ENCODE measurements around the gene CFP.

CFP gene

GRCh38 chrX:47637546-47638195 is 7.9 kb upstream of the CFP start:
- DNase-seq: peak; percentile 25 to 61

- no peak for DNase-seq
These were observed 5.3 kb upstream of the CFP start for GRCh38 chrX:47634871-47635575.

GRCh38 chrX:47633689-47634590 is 4.2 kb upstream of the CFP start:
- peak in 1 of 2 donors; percentile 2 for DNase-seq

GRCh38 chrX:47632666-47633065 is 2.9 kb upstream of the CFP start:
- DNase-seq: no peak

- no peak for DNase-seq
These were observed 1.9 kb upstream of the CFP start for GRCh38 chrX:47631676-47632075.

GRCh38 chrX:47628982-47629381 is 748 bp downstream of the CFP start:
- no peak for DNase-seq

- DNase-seq: no peak
These were observed 4.4 kb downstream of the CFP start for GRCh38 chrX:47625365-47625764.

- no peak for DNase-seq
These were observed 6.1 kb downstream of the CFP start for GRCh38 chrX:47623540-47624027.

- DNase-seq: no peak
These were observed 7.9 kb downstream of the CFP start for GRCh38 chrX:47621851-47622250.

- no peak for DNase-seq
These were observed 9.4 kb downstream of the CFP start for GRCh38 chrX:47620303-47620685.

- DNase-seq: peak; percentile 21 to 26
These were observed 10.0 kb downstream of the CFP start, which contains the start of gene SYN1 for GRCh38 chrX:47619486-47620302. SYN1 (minus strand) TSS chrX:47619857; CDS start chrX:47619728, 129 bp downstream.

- DNase-seq: no peak
These were observed 10.7 kb downstream of the CFP start for GRCh38 chrX:47618923-47619485.

- DNase-seq: no peak
These were observed 15.1 kb downstream of the CFP start for GRCh38 chrX:47614618-47615017.

- DNase-seq: no peak
These were observed 16.6 kb downstream of the CFP start for GRCh38 chrX:47613082-47613481.

GRCh38 chrX:47612418-47612817 is 17.3 kb downstream of the CFP start:
- no peak for DNase-seq

- no peak for DNase-seq
These were observed 17.8 kb downstream of the CFP start for GRCh38 chrX:47611926-47612325.

- DNase-seq: no peak
These were observed 18.2 kb downstream of the CFP start for GRCh38 chrX:47611489-47611888.

GRCh38 chrX:47610511-47610910 is 19.2 kb downstream of the CFP start:
- DNase-seq: no peak

GRCh38 chrX:47608130-47608810 is 21.5 kb downstream of the CFP start:
- peak in 1 of 2 donors; percentile 52 for DNase-seq

GRCh38 chrX:47607091-47607490 is 22.6 kb downstream of the CFP start:
- DNase-seq: no peak

GRCh38 chrX:47605024-47605423 is 24.7 kb downstream of the CFP start:
- DNase-seq: no peak
